HepG2 (cell line): ENCODE results near the gene PYCR2. TPM values are rescaled to one million over a fixed set of nuclear protein-coding genes. Genes with fewer than 3 reads are reported as not detected.
"Not testable (repeated sequence)": the region's sequence is repeated elsewhere in the genome, so short reads cannot be mapped to it uniquely, and the experiment has no call there.

Source experiments
- ATAC-seq: fragments of 200-7000 bp; cut with Tn5 transposase; 3 replicates; pipeline ENCODE4 v1.9.1; 2020; ENCODE audit warnings: mild to moderate bottlenecking, moderate library complexity
- BruUV-seq: library from RNA; stranded (reverse); fragments of 400-500 nt; replicated peaks from 2 replicates; lab custom pipeline; 2021; lab: Mats Ljungman, UMichigan
- CTCF ChIA-PET: fragments of 300-600 bp; formaldehyde crosslinking; extraction: SDS; loops from one replicate; lab custom pipeline; 2021; ENCODE audit warnings: low total read pairs, inconsistent platforms, low intra/inter-chr PET ratio; lab: Yijun Ruan, JAX
- POLR2A ChIA-PET: fragments of 350-600 bp; sonication (Branson Sonifier 250); formaldehyde crosslinking; loops from one replicate; lab custom pipeline; 2020; ENCODE audit warnings: antibody characterized with exemption, inconsistent platforms; lab: Yijun Ruan, JAX
- DNase-seq: peaks from one replicate; pipeline ENCODE4 v3.0.0-alpha.2; 2015; ENCODE audit warnings: low spot score
- FAIRE-seq: peaks from 3 replicates; lab custom pipeline; 2011; peaks lifted over from hg19 to GRCh38; lab: Jason Lieb, UNC
- H2AFZ ChIP-seq: one replicate; pipeline ENCODE4 v1.6.1; 2011; ENCODE audit warnings: low read length, inconsistent platforms
- H3K27ac ChIP-seq: fragments of 300-600 bp; 3 replicates; pipeline ENCODE4 v1.8.0; 2011; ENCODE audit warnings: mixed run types, mild to moderate bottlenecking, mixed read lengths, low read length, inconsistent platforms; ENCODE audit not compliant: insufficient read depth; ENCODE audit errors: extremely low read length
- H3K27me3 ChIP-seq, 2 experiments: fragments of 200-600 bp in 1 of 2; 2 replicates in 1 of 2; 3 replicates in 1 of 2; pipeline versions ENCODE4 v1.6.0 to v1.8.0; 2011; ENCODE audit warnings: low read length in 2 of 2, mild to moderate bottlenecking in 2 of 2, moderate library complexity in 2 of 2, inconsistent platforms in 1 of 2; ENCODE audit not compliant: insufficient read depth in 2 of 2, control insufficient read depth in 1 of 2
- H3K36me3 ChIP-seq, 2 experiments: fragments of 200-600 bp in 1 of 2; replicated peaks in 1 of 2; 2 replicates in 1 of 2; 3 replicates in 1 of 2; pipeline versions ENCODE4 v1.5.1 to v1.8.0; 2011; ENCODE audit warnings: low read length in 2 of 2, inconsistent platforms in 1 of 2; ENCODE audit not compliant: insufficient read depth in 2 of 2, control insufficient read depth in 1 of 2
- H3K4me1 ChIP-seq: 2 replicates; pipeline ENCODE4 v1.5.1; 2012; ENCODE audit warnings: low read length, inconsistent platforms; ENCODE audit not compliant: insufficient read depth
- H3K4me2 ChIP-seq: 2 replicates; pipeline ENCODE4 v1.6.0; 2011; ENCODE audit warnings: low read depth, low read length, inconsistent platforms
- H3K4me3 ChIP-seq, 3 experiments: fragments of 200-600 bp in 1 of 3; sonication (generic), shearing (Covaris generic) in 1 of 3; replicated peaks in 1 of 3; 2 replicates each; pipeline ENCODE4 v1.5.1; 2011 to 2016; ENCODE audit warnings: low read length in 3 of 3, inconsistent platforms in 2 of 3, low read depth in 2 of 3, mild to moderate bottlenecking in 2 of 3, control low read depth in 1 of 3, mixed read lengths in 1 of 3; ENCODE audit not compliant: insufficient read depth in 1 of 3
- H3K79me2 ChIP-seq: one replicate; pipeline ENCODE4 v1.6.1; 2011; ENCODE audit warnings: low read length, inconsistent platforms; ENCODE audit not compliant: insufficient read depth
- H3K9ac ChIP-seq: 2 replicates; pipeline ENCODE4 v1.6.0; 2011; ENCODE audit warnings: mild to moderate bottlenecking, low read depth, low read length, inconsistent platforms; ENCODE audit not compliant: insufficient read depth
- H3K9me3 ChIP-seq: 2 replicates; pipeline ENCODE4 v1.5.1; 2012; ENCODE audit warnings: mild to moderate bottlenecking, low read length
- H4K20me1 ChIP-seq: 2 replicates; pipeline ENCODE4 v1.6.0; 2011; ENCODE audit warnings: inconsistent platforms, mild to moderate bottlenecking, low read length, moderate library complexity; ENCODE audit not compliant: insufficient read depth
- DBP ChIP-seq: sonication (generic); formaldehyde crosslinking; IDR thresholded peaks from 2 replicates; pipeline ENCODE4 v1.4.0; 2020; ENCODE audit warnings: missing genetic modification reagents; ENCODE audit errors: not compliant biosample characterization
- ZBTB14 ChIP-seq: sonication (generic); formaldehyde crosslinking; IDR thresholded peaks from 2 replicates; pipeline ENCODE4 v1.4.0; 2020; ENCODE audit warnings: missing genetic modification reagents
- ZFX ChIP-seq: sonication (generic); formaldehyde crosslinking; IDR thresholded peaks from 2 replicates; pipeline ENCODE4 v1.4.0; 2020; ENCODE audit warnings: mild to moderate bottlenecking, low read depth, missing genetic modification reagents, moderate library complexity
- ZNF138 ChIP-seq: sonication (generic); formaldehyde crosslinking; IDR thresholded peaks from 2 replicates; pipeline ENCODE4 v1.5.0; 2020; ENCODE audit warnings: mild to moderate bottlenecking, low read depth, missing genetic modification reagents
- ZNF687 ChIP-seq: sonication (generic); formaldehyde crosslinking; IDR thresholded peaks from 2 replicates; pipeline ENCODE4 v1.5.1; 2020; ENCODE audit warnings: mild to moderate bottlenecking, missing genetic modification reagents, moderate library complexity
- ZSCAN25 ChIP-seq: sonication (generic); formaldehyde crosslinking; IDR thresholded peaks from 2 replicates; pipeline ENCODE4 v1.8.0; 2022; ENCODE audit warnings: mild to moderate bottlenecking, missing genetic modification reagents
- WGBS: methylation state at CpG from one replicate; pipeline ENCODE4 v1.1.6; 2017; ENCODE audit warnings: low lambda C conversion rate; 5-methylcytosine and 5-hydroxymethylcytosine counted together
- in situ Hi-C: cut with HindIII; loops from 2 replicates; pipeline ENCODE4 v1.10.0; 2017; ENCODE audit warnings: low pct_unique_long_range_greater_than_20kb; ENCODE audit not compliant: extremely low pct_ligation_motif_present
- intact Hi-C: fragments of 100-400 bp; cut with micrococcal nuclease; formaldehyde crosslinking; loops from one replicate; pipeline ENCODE4 v1.10.0; 2022; ENCODE audit not compliant: unreplicated experiment
- polyA plus RNA-seq, 8 experiments: library from polyadenylated mRNA; depleted of rRNA in 3 of 8; stranded (reverse) in 7 of 8; unstranded in 1 of 8; fragments of >200 nt; fragmentation: Illumina TruSeq in 4 of 8; extraction: Trizol in 4 of 8; gene quantifications; 2 replicates each; pipeline versions ENCODE4 v1.2.1 to v1.2.3, GENCODE V29; 2011 to 2016; ENCODE audit warnings: low read depth in 4 of 8, missing spikeins in 1 of 8, mixed read lengths in 1 of 8; ENCODE audit not compliant: insufficient read depth in 1 of 8
- total RNA-seq, 5 experiments: library from RNA; depleted of rRNA; stranded (reverse); fragments of >200 nt; fragmentation: Illumina TruSeq; extraction: Trizol; gene quantifications; 2 replicates each; pipeline ENCODE4 v1.2.3, GENCODE V29; 2016; ENCODE audit warnings: low read depth in 1 of 5

PYCR2 gene
- total and polyA plus RNA-seq, 2 of the 13 experiments (the other 11 are each of a cell fraction or from before 2014, with no cell fraction given) = 47.2 to 47.8 TPM

GRCh38 chr1:225888289-225888897, 35.7 kb downstream of the PYCR2 start (continued):
- TF ChIP-seq ZNF687 (CRISPR knock-in tag) (peak; percentile 55), ZFX (CRISPR knock-in tag) (0 out of 2 replicates have a peak, but pooled peaks have one; percentile 33), ZSCAN25 (no peak), DBP (CRISPR knock-in tag) (no peak), ZBTB14 (CRISPR knock-in tag) (no peak), ZNF138 (no peak)

GRCh38 chr1:225887554-225888288, 36.3 kb downstream of the PYCR2 start:
- H3K4me1 ChIP-seq = peaks cover 74% of the 10 kb centered on the region
- 82% methylated on average over 15 of the region's 56 CpGs for WGBS
- H3K27ac ChIP-seq = not testable (repeated sequence)

More at GRCh38 chr1:225887554-225888288, 36.3 kb downstream of the PYCR2 start:
- Histone ChIP-seq H3K4me2 (peak overlapping the region; percentile 83), H3K4me3 (peak overlapping the region in 1 of 3 experiments; percentile 76; a peak in 1 of 6 replicates)
- H4K20me1 ChIP-seq, BruUV-seq, H3K79me2 ChIP-seq, POLR2A ChIA-PET, H3K9ac ChIP-seq, H3K36me3 ChIP-seq, FAIRE-seq, CTCF ChIA-PET, H2AFZ ChIP-seq, DNase-seq, in situ Hi-C loops, H3K27me3 ChIP-seq, ATAC-seq, H3K9me3 ChIP-seq: not testable (repeated sequence)
- intact Hi-C loops = loop anchor here (10.0 kb wide), 1 partner anchor 87 kb away; no protein-coding TSS in a partner anchor
